H9 (cell line): ENCODE measurements around the gene DPH6. TPM values are rescaled to one million over a fixed set of nuclear protein-coding genes. Genes with fewer than 3 reads are reported as not detected.

ENCODE experiments used
- DNase-seq: peaks from one replicate; pipeline ENCODE4 v3.0.0-alpha.2; 2017
- H2AFZ ChIP-seq: one replicate; pipeline ENCODE4 v1.6.1; 2013; ENCODE audit warnings: mild to moderate bottlenecking, low read length, control low read depth, moderate library complexity
- H2AK5ac ChIP-seq: 2 replicates; pipeline ENCODE4 v1.6.1; 2013; ENCODE audit warnings: low read length, control low read depth, mixed read lengths; ENCODE audit not compliant: insufficient read length
- H2BK120ac ChIP-seq: one replicate; pipeline ENCODE4 v1.6.1; 2013; ENCODE audit warnings: low read depth, mild to moderate bottlenecking, low read length, control low read depth, inconsistent platforms; ENCODE audit not compliant: poor library complexity, severe bottlenecking
- H2BK12ac ChIP-seq: 2 replicates; pipeline ENCODE4 v1.6.1; 2013; ENCODE audit warnings: low read length, control low read depth, mixed read lengths, low read depth; ENCODE audit not compliant: insufficient read length
- H2BK15ac ChIP-seq: 2 replicates; pipeline ENCODE4 v1.6.1; 2013; ENCODE audit warnings: low read depth, low read length, control low read depth
- H2BK20ac ChIP-seq: one replicate; pipeline ENCODE4 v1.6.1; 2013; ENCODE audit warnings: low read depth, mild to moderate bottlenecking, low read length, control low read depth, inconsistent platforms; ENCODE audit not compliant: poor library complexity, severe bottlenecking
- H2BK5ac ChIP-seq: 2 replicates; pipeline ENCODE4 v1.6.1; 2013; ENCODE audit warnings: low read length, control low read depth, mixed read lengths; ENCODE audit not compliant: insufficient read length
- H3K14ac ChIP-seq: 2 replicates; pipeline ENCODE4 v1.6.1; 2013; ENCODE audit warnings: low read length, control low read depth; ENCODE audit not compliant: insufficient read depth
- H3K18ac ChIP-seq: 2 replicates; pipeline ENCODE4 v1.6.1; 2013; ENCODE audit warnings: low read depth, mild to moderate bottlenecking, mixed read lengths, low read length, control low read depth; ENCODE audit not compliant: insufficient read length
- H3K23ac ChIP-seq: 2 replicates; pipeline ENCODE4 v1.6.1; 2013; ENCODE audit warnings: low read length, control low read depth, mixed read lengths, low read depth; ENCODE audit not compliant: insufficient read length
- H3K23me2 ChIP-seq: 2 replicates; pipeline ENCODE4 v1.6.1; 2013; ENCODE audit warnings: low read depth, mild to moderate bottlenecking, mixed read lengths, low read length, control low read depth; ENCODE audit not compliant: insufficient read length, poor library complexity, severe bottlenecking
- H3K27ac ChIP-seq: 2 replicates; pipeline ENCODE4 v1.5.1; 2013; ENCODE audit warnings: low read length, control low read depth, mixed read lengths, low read depth; ENCODE audit not compliant: insufficient read length
- H3K27me3 ChIP-seq: 2 replicates; pipeline ENCODE4 v1.6.1; 2013; ENCODE audit warnings: low read length, control low read depth, inconsistent platforms; ENCODE audit not compliant: insufficient read depth
- H3K4ac ChIP-seq: 2 replicates; pipeline ENCODE4 v1.6.1; 2013; ENCODE audit warnings: low read depth, mild to moderate bottlenecking, control low read depth, inconsistent platforms, low read length, moderate library complexity
- H3K4me1 ChIP-seq: 2 replicates; pipeline ENCODE4 v1.6.1; 2013; ENCODE audit warnings: low read length, control low read depth, inconsistent platforms; ENCODE audit not compliant: insufficient read depth
- H3K4me2 ChIP-seq: 2 replicates; pipeline ENCODE4 v1.6.1; 2013; ENCODE audit warnings: low read length, control low read depth, mixed read lengths; ENCODE audit not compliant: insufficient read length, insufficient read depth
- H3K56ac ChIP-seq: 2 replicates; pipeline ENCODE4 v1.6.1; 2013; ENCODE audit warnings: low read depth, mild to moderate bottlenecking, mixed read lengths, low read length, control low read depth; ENCODE audit not compliant: insufficient read length
- H3K79me1 ChIP-seq: 2 replicates; pipeline ENCODE4 v1.6.1; 2013; ENCODE audit warnings: low read depth, mild to moderate bottlenecking, moderate library complexity, low read length, control low read depth, inconsistent platforms; ENCODE audit not compliant: insufficient read depth, poor library complexity, severe bottlenecking
- H3K79me2 ChIP-seq: 2 replicates; pipeline ENCODE4 v1.6.1; 2013; ENCODE audit warnings: low read length, control low read depth, inconsistent platforms; ENCODE audit not compliant: insufficient read depth
- H3K9ac ChIP-seq: 2 replicates; pipeline ENCODE4 v1.6.1; 2013; ENCODE audit warnings: low read length, control low read depth, mixed read lengths; ENCODE audit not compliant: insufficient read length; ENCODE audit errors: extremely low read depth
- H3K9me3 ChIP-seq: one replicate; pipeline ENCODE4 v1.6.1; 2013; ENCODE audit warnings: low read depth, low read length, inconsistent platforms; ENCODE audit not compliant: control insufficient read depth
- H3T11ph ChIP-seq: one replicate; pipeline ENCODE4 v1.6.1; 2013; ENCODE audit warnings: mild to moderate bottlenecking, low read length, control low read depth, inconsistent platforms
- H4K20me1 ChIP-seq: one replicate; pipeline ENCODE4 v1.6.1; 2013; ENCODE audit not compliant: control insufficient read depth, insufficient read length, insufficient read depth
- H4K5ac ChIP-seq: 2 replicates; pipeline ENCODE4 v1.6.1; 2013; ENCODE audit warnings: low read depth, mild to moderate bottlenecking, mixed read lengths, low read length, control low read depth; ENCODE audit not compliant: insufficient read length
- H4K8ac ChIP-seq: replicated peaks from 2 replicates; pipeline ENCODE4 v1.6.1; 2013; ENCODE audit warnings: low read length, control low read depth, mixed read lengths, low read depth; ENCODE audit not compliant: insufficient read length
- H4K91ac ChIP-seq: 2 replicates; pipeline ENCODE4 v1.6.1; 2013; ENCODE audit warnings: low read depth, mild to moderate bottlenecking, moderate library complexity, mixed read lengths, low read length, control low read depth; ENCODE audit not compliant: insufficient read length
- H3K27ac Mint-ChIP-seq, 3 experiments: 2 replicates in 2 of 3; 3 replicates in 1 of 3; pipeline ENCODE4 v1.8.0; 2020 to 2021; ENCODE audit warnings: mixed read lengths in 3 of 3, mild to moderate bottlenecking in 1 of 3, moderate library complexity in 1 of 3
- H3K27me3 Mint-ChIP-seq: 2 replicates; pipeline ENCODE4 v1.8.0; 2021; ENCODE audit warnings: low read depth, mild to moderate bottlenecking, moderate library complexity, mixed read lengths
- H3K36me3 Mint-ChIP-seq, 3 experiments: 2 replicates in 2 of 3; 3 replicates in 1 of 3; pipeline ENCODE4 v1.8.0; 2020 to 2021; ENCODE audit warnings: low read depth in 3 of 3, mixed read lengths in 3 of 3; ENCODE audit not compliant: insufficient read depth in 1 of 3
- H3K4me1 Mint-ChIP-seq, 2 experiments: 2 replicates each; pipeline ENCODE4 v1.8.0; 2020; ENCODE audit warnings: mixed read lengths in 2 of 2
- H3K4me3 Mint-ChIP-seq, 2 experiments: 2 replicates in 1 of 2; 3 replicates in 1 of 2; pipeline ENCODE4 v1.8.0; 2020 to 2021; ENCODE audit warnings: mild to moderate bottlenecking in 2 of 2, mixed read lengths in 2 of 2, moderate library complexity in 1 of 2
- H3K9me3 Mint-ChIP-seq, 2 experiments: 2 replicates in 1 of 2; 3 replicates in 1 of 2; pipeline ENCODE4 v1.8.0; 2020; ENCODE audit warnings: mild to moderate bottlenecking in 2 of 2, mixed read lengths in 2 of 2, moderate library complexity in 1 of 2
- total RNA-seq: library from RNA; stranded (reverse); gene quantifications from 2 replicates; pipeline ENCODE4 v1.2.1, GENCODE V29; 2021
- TF ChIP-seq, protein P1 (sequence below): fragments of 200-600 bp; sonication (generic); conservative IDR thresholded peaks from 3 replicates; pipeline ENCODE4 v1.8.0; 2021; ENCODE audit warnings: antibody characterized with exemption, mild to moderate bottlenecking

The DPH6 gene
- total RNA-seq, 1 experiment from 2014 or later, result 42.0 TPM

DNA sequence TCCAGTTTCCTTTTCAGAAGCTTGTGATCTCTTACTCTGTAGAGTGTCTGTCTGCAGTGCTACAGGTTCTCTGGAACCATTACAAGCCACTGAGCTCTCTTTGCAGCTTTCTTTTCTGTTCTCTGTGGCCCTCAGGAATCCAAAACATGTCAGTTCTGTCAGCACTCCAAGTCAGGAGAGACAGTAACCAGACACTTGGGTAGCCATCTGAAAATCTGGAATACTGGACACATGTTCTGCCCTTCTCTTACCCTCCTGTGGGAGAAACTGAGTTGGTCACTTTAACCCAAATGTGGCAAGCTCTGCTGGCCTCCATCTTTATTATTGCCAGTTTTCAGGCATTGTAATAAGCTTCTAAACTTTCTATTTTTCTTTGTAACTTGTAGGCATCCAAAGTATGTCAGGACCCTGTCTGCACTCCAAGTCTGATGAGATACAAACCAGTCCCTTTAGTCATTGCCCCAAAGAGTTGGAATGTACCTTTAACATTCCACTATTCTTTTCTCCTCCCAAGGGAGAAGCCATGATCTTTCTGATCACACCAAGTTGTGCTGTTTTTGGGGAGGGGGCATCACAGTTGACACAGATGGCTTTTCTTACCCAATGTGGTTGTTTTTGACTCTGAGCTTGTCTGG, 183.7 kb downstream of the DPH6 start:
- no peak overlapping the region for H2BK15ac ChIP-seq
- Mint-ChIP-seq H3K9me3 (peaks cover 41 to 49% of the 10 kb centered on the region in 2 experiments), H3K36me3 (peaks cover 18 to 61% (median 41%) of the 10 kb centered on the region in 3 experiments), H3K4me1 (no peaks in the 10 kb centered on the region), H3K27ac (no peak overlapping the region), H3K4me3 (no peak overlapping the region), H3K27me3 (peaks cover 2% of the 10 kb centered on the region; the same call in 1 of the 2 replicates)
- no peak overlapping the region for H3K56ac ChIP-seq
- H2AK5ac ChIP-seq, result no peak overlapping the region
- no peak overlapping the region for H3K9ac ChIP-seq
- H3K27me3 ChIP-seq, result no peaks in the 10 kb centered on the region
- no peaks in the 10 kb centered on the region for H3K23me2 ChIP-seq
- H3K23ac ChIP-seq, result no peak overlapping the region
- no peak overlapping the region for H2BK12ac ChIP-seq
- no peaks in the 10 kb centered on the region for H4K20me1 ChIP-seq
- no peak overlapping the region for H2BK120ac ChIP-seq
- no peak for DNase-seq
- no peak overlapping the region for H4K8ac ChIP-seq
- H3K79me2 ChIP-seq, result no peaks in the 10 kb centered on the region
- H3K9me3 ChIP-seq, result peaks cover 20% of the 10 kb centered on the region
- H2BK20ac ChIP-seq, result no peak overlapping the region
- H3K27ac ChIP-seq, result no peak overlapping the region
- no peak overlapping the region for H3T11ph ChIP-seq
- H3K4me2 ChIP-seq, result no peak overlapping the region
- no peaks in the 10 kb centered on the region for H3K79me1 ChIP-seq
- no peak overlapping the region for H3K18ac ChIP-seq
- H3K4me1 ChIP-seq, result no peaks in the 10 kb centered on the region
- H4K5ac ChIP-seq, result no peak overlapping the region
- TF ChIP-seq, protein P1, sequence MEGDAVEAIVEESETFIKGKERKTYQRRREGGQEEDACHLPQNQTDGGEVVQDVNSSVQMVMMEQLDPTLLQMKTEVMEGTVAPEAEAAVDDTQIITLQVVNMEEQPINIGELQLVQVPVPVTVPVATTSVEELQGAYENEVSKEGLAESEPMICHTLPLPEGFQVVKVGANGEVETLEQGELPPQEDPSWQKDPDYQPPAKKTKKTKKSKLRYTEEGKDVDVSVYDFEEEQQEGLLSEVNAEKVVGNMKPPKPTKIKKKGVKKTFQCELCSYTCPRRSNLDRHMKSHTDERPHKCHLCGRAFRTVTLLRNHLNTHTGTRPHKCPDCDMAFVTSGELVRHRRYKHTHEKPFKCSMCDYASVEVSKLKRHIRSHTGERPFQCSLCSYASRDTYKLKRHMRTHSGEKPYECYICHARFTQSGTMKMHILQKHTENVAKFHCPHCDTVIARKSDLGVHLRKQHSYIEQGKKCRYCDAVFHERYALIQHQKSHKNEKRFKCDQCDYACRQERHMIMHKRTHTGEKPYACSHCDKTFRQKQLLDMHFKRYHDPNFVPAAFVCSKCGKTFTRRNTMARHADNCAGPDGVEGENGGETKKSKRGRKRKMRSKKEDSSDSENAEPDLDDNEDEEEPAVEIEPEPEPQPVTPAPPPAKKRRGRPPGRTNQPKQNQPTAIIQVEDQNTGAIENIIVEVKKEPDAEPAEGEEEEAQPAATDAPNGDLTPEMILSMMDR, result no peak
- no peak overlapping the region for H2AFZ ChIP-seq
- no peak overlapping the region for H3K14ac ChIP-seq
- H4K91ac ChIP-seq, result no peak overlapping the region
- H3K4ac ChIP-seq, result no peak overlapping the region
- H2BK5ac ChIP-seq, result no peak overlapping the region
